ENCODE data around the gene FHAD1.

FHAD1 gene

DNA sequence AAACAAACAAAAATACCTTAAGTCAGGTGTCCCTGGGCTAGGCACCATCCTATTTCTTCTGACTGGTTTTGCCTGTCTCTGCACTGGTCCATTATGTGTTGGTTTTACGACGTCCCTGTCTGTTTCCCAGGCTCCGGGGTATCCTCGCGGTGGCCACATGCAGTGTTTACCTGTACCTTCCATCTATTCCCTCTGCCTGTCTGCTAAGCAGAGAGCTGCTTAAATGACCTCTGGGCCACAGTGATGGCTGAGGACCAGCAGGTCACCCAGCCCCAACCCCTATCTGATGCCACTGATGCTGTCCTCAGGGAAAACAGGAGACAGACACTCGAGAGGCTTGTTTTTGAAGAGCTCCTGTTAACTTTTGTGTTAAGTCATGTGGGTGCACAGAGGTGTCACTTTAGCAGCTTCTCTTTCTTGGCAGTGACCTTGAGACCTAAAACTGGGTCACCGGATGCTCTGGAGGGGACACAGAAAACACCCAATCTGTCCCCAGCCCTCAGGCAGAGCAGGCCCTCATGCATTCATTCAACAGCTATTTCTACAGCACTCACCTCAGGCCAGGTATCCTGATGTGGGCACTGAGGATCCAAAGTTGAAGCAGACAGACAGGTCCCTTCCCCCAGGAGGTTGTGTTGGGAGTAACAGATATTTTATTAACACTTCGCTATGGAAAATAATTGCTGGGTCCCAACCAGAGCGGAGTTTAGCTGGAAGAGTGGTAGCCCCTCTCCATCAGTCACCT lies 158.3 kb downstream of the FHAD1 start:
- no peak overlapping the region for H3K9ac ChIP-seq (ENCODE audit: low read length)
- H4K20me1 ChIP-seq (ENCODE audit: insufficient read depth, low read length), result no peaks in the 10 kb centered on the region
- H3K4me3 ChIP-seq (ENCODE audit: low read depth, low read length, poor library complexity, severe bottlenecking), result no peak overlapping the region
- no peaks in the 10 kb centered on the region for H3K79me2 ChIP-seq (ENCODE audit: insufficient read depth, low read length)
- no peak overlapping the region for H3K27ac ChIP-seq (ENCODE audit: low read depth, low read length, poor library complexity, severe bottlenecking)
- H2AFZ ChIP-seq (ENCODE audit: low read length), result no peak overlapping the region
- no peaks in the 10 kb centered on the region for H3F3A ChIP-seq (ENCODE audit: insufficient read depth, low read length)
- H3K4me2 ChIP-seq (ENCODE audit: low read length), result no peak overlapping the region
- H3K9me2 ChIP-seq (ENCODE audit: low read depth, low read length), result no peaks in the 10 kb centered on the region
- no peak for TF ChIP-seq EZH2 (IDR thresholded peaks at IDR 0.05; ENCODE audit: borderline replicate concordance, low read length)
- TF ChIP-seq, protein P1, sequence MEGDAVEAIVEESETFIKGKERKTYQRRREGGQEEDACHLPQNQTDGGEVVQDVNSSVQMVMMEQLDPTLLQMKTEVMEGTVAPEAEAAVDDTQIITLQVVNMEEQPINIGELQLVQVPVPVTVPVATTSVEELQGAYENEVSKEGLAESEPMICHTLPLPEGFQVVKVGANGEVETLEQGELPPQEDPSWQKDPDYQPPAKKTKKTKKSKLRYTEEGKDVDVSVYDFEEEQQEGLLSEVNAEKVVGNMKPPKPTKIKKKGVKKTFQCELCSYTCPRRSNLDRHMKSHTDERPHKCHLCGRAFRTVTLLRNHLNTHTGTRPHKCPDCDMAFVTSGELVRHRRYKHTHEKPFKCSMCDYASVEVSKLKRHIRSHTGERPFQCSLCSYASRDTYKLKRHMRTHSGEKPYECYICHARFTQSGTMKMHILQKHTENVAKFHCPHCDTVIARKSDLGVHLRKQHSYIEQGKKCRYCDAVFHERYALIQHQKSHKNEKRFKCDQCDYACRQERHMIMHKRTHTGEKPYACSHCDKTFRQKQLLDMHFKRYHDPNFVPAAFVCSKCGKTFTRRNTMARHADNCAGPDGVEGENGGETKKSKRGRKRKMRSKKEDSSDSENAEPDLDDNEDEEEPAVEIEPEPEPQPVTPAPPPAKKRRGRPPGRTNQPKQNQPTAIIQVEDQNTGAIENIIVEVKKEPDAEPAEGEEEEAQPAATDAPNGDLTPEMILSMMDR (IDR thresholded peaks at IDR 0.05; ENCODE audit: low read length), result no peak
- H3K36me3 ChIP-seq (ENCODE audit: insufficient read depth, low read length), result no peaks in the 10 kb centered on the region
- peaks cover 4% of the 10 kb centered on the region; the same call in 1 of the 2 replicates for H3K27me3 ChIP-seq (ENCODE audit: insufficient read depth, low read length)
- H3K9me3 ChIP-seq (ENCODE audit: low read length), result no peaks in the 10 kb centered on the region
- H3K4me1 ChIP-seq (ENCODE audit: insufficient read depth, low read length, severe bottlenecking), result peaks cover 13% of the 10 kb centered on the region

DNA sequence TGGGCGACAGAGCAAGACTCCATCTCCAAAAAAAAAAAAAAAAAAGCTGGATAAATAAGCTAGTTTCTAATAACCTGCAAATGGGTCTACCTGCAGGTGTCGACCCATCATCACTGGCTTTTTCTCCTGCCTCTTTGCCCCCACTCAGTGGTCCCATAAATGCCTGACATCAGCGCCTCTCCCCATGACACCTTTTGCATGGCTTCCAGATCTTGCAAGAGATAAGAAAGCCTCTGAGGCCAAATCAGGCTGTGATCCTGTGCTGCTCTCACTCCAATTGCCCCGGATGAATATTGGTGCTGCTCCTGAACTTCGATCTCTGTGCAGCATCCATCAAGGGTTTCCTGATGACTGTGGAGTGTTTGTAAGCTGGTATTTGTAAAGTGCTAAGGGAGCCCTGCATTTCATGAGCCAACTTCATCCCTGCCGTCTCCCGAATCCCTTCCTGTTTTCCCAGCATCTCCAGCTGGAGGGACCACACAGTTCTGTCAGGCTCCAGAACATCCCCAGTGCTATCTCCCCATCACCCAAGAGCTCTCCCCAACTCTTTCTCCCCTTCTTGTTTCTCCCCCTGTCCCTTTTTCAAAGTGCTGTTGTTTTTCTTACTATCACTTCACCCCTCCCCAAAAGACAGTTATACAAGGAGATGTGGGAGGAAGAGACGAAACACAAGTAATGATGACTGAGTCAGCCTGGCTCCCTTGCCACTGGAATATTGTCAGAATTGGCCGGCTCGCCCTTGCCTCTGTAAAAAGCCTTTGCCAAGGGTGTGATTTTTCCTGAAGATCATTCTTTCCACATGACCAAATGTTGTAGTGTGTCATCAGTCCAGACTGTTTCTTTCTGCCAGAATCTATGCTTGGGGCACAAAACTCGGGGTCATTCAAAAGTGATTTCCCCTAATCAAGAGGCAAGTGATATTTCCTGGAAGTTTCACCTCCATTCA lies 159.9 kb downstream of the FHAD1 start:
- H3K79me2 ChIP-seq (ENCODE audit: insufficient read depth, low read length), result no peaks in the 10 kb centered on the region
- peaks cover 4% of the 10 kb centered on the region; the same call in 1 of the 2 replicates for H3K27me3 ChIP-seq (ENCODE audit: insufficient read depth, low read length)
- H3K9me2 ChIP-seq (ENCODE audit: low read depth, low read length), result no peaks in the 10 kb centered on the region
- no peak overlapping the region for H3K27ac ChIP-seq (ENCODE audit: low read depth, low read length, poor library complexity, severe bottlenecking)
- H3F3A ChIP-seq (ENCODE audit: insufficient read depth, low read length), result no peaks in the 10 kb centered on the region
- peaks cover 26% of the 10 kb centered on the region for H3K4me1 ChIP-seq (ENCODE audit: insufficient read depth, low read length, severe bottlenecking)
- H3K9me3 ChIP-seq (ENCODE audit: low read length), result no peaks in the 10 kb centered on the region
- no peaks in the 10 kb centered on the region for H4K20me1 ChIP-seq (ENCODE audit: insufficient read depth, low read length)
- H3K4me3 ChIP-seq (ENCODE audit: low read depth, low read length, poor library complexity, severe bottlenecking), result no peak overlapping the region
- no peak overlapping the region for H3K4me2 ChIP-seq (ENCODE audit: low read length)
- H3K36me3 ChIP-seq (ENCODE audit: insufficient read depth, low read length), result no peaks in the 10 kb centered on the region
- H2AFZ ChIP-seq (ENCODE audit: low read length), result no peak overlapping the region
- no peak for TF ChIP-seq EZH2 (IDR thresholded peaks at IDR 0.05; ENCODE audit: borderline replicate concordance, low read length)
- TF ChIP-seq, protein P1 (IDR thresholded peaks at IDR 0.05; ENCODE audit: low read length), result no peak
- H3K9ac ChIP-seq (ENCODE audit: low read length), result no peak overlapping the region

DNA sequence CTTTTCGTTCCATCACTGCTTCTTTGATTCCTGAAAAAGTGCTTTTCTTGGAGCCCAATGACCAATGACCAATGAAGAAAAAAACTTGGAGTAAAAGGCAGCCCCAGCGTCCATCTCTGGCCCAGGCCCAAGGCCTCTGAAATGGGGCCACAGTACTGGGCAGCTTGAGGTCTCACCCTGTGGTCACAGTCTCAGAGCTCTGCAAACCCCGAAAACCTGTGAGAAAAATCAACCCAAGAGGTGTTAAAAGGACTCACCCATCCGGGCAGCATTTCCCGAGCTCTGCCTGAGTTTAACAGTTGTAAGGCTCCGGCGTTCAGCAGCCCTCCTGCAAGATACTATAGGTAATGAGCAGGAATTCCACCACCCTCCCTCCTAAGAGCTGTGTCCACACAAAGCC lies 160.6 kb downstream of the FHAD1 start:
- TF ChIP-seq, protein P1 (IDR thresholded peaks at IDR 0.05; ENCODE audit: low read length), result no peak
- no peak for TF ChIP-seq EZH2 (IDR thresholded peaks at IDR 0.05; ENCODE audit: borderline replicate concordance, low read length)
- Histone ChIP-seq H3K36me3 (ENCODE audit: insufficient read depth, low read length) (no peaks in the 10 kb centered on the region), H3K27ac (ENCODE audit: low read depth, low read length, poor library complexity, severe bottlenecking) (no peak overlapping the region), H3K27me3 (ENCODE audit: insufficient read depth, low read length) (peaks cover 4% of the 10 kb centered on the region; the same call in 1 of the 2 replicates), H3K4me2 (ENCODE audit: low read length) (no peak overlapping the region), H3K9me2 (ENCODE audit: low read depth, low read length) (no peaks in the 10 kb centered on the region), H3K9ac (ENCODE audit: low read length) (no peak overlapping the region), H2AFZ (ENCODE audit: low read length) (no peak overlapping the region), H3K79me2 (ENCODE audit: insufficient read depth, low read length) (no peaks in the 10 kb centered on the region), H3F3A (ENCODE audit: insufficient read depth, low read length) (no peaks in the 10 kb centered on the region), H3K9me3 (ENCODE audit: low read length) (no peaks in the 10 kb centered on the region), H3K4me3 (ENCODE audit: low read depth, low read length, poor library complexity, severe bottlenecking) (no peak overlapping the region), H3K4me1 (ENCODE audit: insufficient read depth, low read length, severe bottlenecking) (peaks cover 24% of the 10 kb centered on the region), H4K20me1 (ENCODE audit: insufficient read depth, low read length) (no peaks in the 10 kb centered on the region)

Measured in OCI-LY1 (cell line).